Femur (tissue), 1 donor: Measurements from ENCODE around the gene DPEP3.
A peak's percentile ranks its signal among the peaks of the same experiment; 100 is the strongest.
"Not testable (repeated sequence)": the region's sequence is repeated elsewhere in the genome, so short reads cannot be mapped to it uniquely, and the experiment has no call there.

ENCODE experiments used
- DNase-seq: peaks from one replicate; pipeline ENCODE4 v3.0.0-alpha.2; 2017

Gene DPEP3

GRCh38 chr16:67943619-67944504 is 36.4 kb downstream of the DPEP3 start, which contains the start of gene LCAT:
TSS of gene LCAT (minus strand) at chr16:67944120. CDS start at chr16:67944101, 19 bp downstream.
- no peak for DNase-seq

GRCh38 chr16:67943256-67943618 is 37.1 kb downstream of the DPEP3 start:
- no peak for DNase-seq

GRCh38 chr16:67942510-67943255 is 37.6 kb downstream of the DPEP3 start:
- no peak for DNase-seq

DNA sequence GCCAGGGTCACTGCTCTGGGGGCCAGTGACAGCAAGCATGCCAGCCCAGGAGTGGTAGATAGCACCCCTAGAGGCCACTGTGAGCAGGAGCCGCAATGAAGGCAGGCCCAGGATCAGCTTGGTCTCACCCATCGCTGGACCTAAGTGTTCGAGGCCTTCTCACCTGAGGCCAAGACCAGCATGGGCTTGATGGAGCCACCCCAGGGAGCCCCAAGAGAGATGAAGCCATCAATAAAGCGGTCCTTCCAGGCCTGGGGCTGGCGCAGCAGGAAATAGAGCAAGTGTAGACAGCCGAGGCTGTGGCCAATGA is 38.1 kb downstream of the DPEP3 start:
- no peak for DNase-seq

DNA sequence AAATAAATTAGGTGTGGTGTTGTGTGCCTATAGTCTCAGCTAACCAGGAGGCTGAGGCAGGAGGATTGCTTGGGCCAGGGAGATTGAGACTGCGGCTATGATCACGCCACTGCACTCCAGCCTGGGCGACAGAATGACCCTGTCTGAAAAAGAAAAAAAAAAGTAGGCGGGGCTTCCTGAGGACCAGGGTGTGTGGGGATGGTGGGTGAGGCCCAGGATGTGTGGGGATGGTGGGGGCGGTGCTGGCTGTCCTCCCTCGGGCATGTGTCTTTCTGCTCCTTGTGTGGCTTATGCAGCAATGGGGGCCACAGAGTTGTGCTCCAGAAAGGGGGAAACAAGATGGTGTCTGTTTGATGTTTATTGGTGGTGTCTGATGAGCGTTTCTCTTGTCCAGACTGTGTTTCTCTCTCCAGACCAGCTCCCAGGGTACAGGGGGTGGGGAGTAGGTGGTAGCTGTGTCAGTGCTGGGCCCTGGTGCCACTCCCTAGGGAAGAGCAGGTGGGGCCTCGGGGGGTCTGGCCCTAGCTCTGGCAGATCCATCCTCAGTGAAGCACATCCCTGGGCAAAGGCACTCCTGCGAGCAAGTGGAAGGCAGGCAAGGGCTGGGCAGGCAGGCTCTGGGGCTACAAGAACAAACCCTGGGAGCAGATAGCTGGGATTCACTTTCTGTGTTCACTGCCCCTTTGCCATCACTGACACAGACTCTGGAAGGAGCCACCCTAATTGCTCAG is 38.7 kb downstream of the DPEP3 start:
- DNase-seq: no peak

GRCh38 chr16:67940446-67941089 is 39.7 kb downstream of the DPEP3 start:
- DNase-seq: no peak

DNA sequence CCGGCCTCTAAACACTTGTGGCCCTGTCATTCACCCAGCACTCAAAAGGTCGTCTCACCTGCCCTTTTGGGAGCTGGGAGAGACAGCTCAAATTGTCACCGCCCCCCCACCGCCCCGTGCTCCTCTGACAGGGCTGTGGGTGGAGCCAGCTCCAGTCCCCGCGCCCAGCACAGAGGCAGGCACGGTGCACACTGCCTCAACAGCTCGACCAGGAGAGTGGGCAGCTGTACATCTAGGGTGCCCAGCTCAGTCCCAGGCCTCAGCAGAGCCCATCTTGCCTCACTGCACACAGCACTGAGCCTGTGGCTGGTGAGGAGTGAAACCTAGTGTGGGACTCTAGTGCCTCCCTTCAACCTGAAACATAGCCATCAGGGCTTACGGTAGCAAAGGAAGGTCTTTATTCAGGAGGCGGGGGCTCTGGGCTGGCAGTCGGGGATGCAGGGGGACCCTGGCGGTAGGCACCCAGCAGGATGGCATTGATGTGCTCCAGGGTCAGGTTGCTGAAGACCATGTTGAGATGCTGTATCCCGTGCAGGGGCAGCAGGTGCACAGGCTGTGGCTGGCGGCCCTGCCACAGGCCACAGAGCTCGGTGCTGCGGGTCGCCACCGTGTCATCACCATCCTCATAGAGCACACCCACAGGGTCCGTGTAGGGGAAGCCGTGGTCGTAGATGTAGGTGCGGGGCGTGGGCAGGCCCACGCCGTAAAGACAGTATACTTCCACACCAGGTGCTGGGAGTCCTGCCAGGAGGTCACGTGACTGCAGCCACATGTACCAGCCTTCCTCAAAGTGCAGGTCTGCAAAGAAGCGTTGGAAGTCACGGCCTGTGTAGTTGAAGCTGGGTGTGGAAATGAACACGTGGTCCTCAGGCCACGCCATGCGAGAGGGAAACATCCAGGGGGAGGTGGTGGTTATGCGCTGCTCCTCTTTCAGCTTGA is 40.5 kb downstream of the DPEP3 start:
- no peak for DNase-seq

DNA sequence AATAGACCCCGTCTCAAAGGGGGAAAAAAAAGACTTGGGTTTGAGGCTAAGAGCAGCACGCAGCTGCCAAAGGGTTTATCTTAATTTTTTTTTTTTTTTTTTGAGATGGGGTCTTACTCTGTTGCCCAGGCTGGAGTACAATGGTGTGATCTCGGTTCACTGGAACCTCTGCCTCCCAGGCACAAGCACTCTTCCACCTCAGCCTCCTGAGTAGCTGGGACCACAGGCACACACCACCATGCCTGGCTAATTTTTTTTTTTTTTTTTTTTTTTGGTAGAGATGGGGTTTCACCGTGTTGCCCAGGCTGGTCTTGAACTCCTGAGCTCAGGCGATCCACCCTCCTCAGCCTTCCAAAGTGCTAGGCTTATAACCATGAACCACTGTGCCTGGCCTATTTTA is 42.6 kb downstream of the DPEP3 start:
- not testable (repeated sequence) for DNase-seq

DNA sequence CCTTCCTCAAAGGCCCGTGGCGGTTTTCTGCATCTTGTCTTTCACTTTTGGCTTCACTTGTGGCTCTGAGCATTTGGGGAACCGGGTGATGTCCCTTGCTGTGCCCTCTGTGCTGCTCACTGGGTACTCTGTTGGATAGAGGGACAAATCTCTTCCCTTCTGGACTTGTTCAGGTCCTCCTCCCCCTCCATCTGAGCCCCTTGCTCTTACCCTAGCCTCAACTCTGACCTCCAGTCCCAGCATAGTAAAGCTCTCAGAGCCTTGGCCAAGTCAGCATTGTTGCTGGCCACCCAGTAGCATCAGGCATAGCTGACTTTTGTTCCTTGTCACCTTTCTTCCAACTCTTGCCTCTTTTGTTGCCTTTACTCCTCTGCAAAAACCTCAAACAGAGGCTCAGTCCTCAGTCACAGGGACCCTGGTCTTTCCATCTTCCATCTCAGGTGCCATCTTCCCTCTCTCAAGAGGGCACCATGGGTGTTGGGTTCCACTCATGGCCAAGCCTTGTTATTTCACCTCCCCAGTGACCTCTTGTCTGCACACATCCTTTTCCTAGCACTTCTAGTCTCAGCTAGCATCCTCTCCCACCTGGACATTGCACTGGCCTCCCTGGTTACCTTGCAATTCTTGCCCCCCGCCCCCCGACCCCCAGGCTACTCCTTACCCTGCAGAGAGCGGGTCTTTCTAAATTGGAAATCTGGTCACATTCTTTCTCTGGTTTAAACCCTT is 43.3 kb downstream of the DPEP3 start:
- no peak for DNase-seq

GRCh38 chr16:67936124-67936879 is 44.0 kb downstream of the DPEP3 start, which contains the start of gene PSMB10:
TSS of gene PSMB10 (minus strand) at chr16:67936850. CDS start at chr16:67936749, 101 bp downstream.
- peak; percentile 75 for DNase-seq

GRCh38 chr16:67935402-67936123 is 44.7 kb downstream of the DPEP3 start:
- peak; percentile 96 for DNase-seq

DNA sequence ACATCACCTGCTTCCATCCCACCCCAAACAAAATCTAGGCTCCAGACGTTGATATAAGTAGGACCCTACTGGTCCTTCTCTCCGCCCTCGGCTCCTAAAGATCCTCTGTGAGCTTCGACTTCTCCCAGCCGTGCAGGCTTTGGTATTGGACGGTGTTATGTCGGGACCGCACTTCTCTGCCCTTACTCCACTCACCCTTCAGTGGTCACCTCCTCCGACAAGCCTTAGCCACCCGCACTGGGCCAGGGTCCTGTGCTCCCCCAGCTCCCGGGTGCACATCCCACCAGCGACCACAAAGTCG is 45.2 kb downstream of the DPEP3 start:
- DNase-seq: no peak

- no peak for DNase-seq
Observed at GRCh38 chr16:67934306-67935100, 45.8 kb downstream of the DPEP3 start.

DNA sequence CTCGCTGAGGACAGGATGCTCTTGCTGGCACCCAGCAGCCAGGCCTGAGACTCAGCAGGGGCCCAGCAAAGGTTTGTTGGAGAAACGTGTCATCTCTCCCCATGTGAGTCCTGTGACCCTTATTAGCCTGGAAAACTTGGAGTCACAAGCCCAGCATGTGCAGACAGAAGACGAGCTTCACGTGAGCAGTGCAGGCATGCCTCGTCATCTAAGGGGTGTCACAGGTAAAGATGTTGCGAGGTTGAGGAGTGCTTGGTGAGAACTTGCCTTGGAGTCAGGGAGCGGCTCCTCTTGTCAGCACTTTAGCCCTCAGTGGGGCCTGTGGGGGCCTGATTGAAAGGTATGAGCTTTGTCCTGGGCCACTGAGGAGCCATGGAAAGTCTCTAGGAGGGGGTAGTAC is 46.5 kb downstream of the DPEP3 start:
- DNase-seq: no peak

DNA sequence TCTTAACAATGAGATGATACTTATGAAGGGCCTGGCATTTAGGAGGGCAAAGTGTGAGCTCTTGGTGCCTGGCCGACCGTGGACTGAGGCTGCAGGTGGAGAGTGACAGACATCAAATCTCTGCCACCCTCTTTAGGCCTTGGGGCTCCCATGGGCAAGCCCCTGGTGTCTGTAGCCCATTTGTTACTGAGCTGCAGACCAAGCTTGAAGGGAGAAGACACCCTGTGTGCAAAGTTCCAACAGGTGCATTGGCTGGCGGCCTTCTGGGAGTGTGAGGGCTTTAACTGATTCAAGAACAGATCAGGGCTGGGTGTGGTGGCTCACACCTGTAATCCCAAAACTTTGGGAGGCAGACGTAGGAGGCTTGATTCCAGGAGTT is 47.8 kb downstream of the DPEP3 start:
- no peak for DNase-seq

- DNase-seq: no peak
Observed at GRCh38 chr16:67931712-67932461, 48.4 kb downstream of the DPEP3 start, which contains the start of gene CTRL. TSS of gene CTRL (minus strand) at chr16:67931862. CDS start at chr16:67931852, 10 bp downstream.

DNA sequence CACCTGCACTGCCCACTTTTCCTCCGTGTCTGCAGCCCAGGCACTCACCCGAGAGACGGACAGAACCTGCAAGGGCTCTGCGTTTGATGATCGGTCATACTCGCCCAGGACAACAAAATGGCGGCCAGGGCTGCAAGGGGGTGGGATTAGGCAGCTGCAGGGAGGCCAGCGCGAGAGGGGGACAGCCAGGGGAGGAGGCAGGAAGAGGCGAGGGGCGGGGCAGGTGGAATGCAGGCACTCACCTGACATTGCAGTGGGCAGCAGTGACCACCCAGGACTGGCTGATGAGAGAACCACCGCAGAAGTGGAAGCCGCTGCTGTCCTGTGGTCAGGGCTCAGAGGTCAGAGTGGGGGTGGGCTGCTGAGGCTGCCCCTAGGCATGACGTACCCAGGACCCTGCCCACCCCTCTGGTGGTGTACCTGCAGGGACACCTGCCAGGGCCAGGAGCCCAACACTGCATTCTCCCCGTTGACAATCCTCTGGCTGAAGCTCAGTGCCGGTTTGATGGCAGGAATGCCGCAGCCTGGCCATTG is 49.6 kb downstream of the DPEP3 start:
- no peak for DNase-seq

- DNase-seq: no peak
Observed at GRCh38 chr16:67930191-67930590, 50.1 kb downstream of the DPEP3 start.
